MM.1S (cell line): ENCODE data around the gene DDHD1.

ENCODE experiments used
- EZH2 ChIP-seq: fragments of 300-600 bp; sonication (generic); optimal IDR thresholded peaks from 2 replicates; pipeline ENCODE3; 2017; ENCODE audit warnings: low read depth, mild to moderate bottlenecking, antibody characterized with exemption, low read length, mixed read lengths
- TF ChIP-seq, protein P1 (sequence below): fragments of 300-600 bp; sonication (generic); IDR thresholded peaks from 2 replicates; pipeline ENCODE4 v1.5.1; 2016; ENCODE audit warnings: antibody characterized with exemption, low read length, mixed read lengths

DNA sequence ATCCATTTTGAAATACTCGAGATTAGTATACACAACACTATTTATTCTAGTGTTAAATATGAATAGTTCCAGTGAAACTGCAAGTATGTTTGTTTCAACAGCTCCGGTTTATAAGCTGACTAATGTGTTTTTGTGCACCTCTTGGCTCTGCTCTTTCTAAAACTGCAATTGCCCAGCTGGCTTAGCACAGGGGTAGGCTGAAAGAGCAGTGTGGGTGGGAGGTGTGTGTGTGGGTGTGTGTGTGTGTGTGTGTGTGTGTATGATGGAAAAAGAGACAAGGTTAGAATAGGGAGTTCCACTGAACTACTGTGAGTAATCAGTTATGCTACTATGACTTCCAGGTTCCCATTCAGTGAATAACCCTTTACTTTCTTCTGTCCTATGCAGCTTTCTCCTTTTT is 37.8 kb upstream of the DDHD1 start:
- TF ChIP-seq, protein P1, sequence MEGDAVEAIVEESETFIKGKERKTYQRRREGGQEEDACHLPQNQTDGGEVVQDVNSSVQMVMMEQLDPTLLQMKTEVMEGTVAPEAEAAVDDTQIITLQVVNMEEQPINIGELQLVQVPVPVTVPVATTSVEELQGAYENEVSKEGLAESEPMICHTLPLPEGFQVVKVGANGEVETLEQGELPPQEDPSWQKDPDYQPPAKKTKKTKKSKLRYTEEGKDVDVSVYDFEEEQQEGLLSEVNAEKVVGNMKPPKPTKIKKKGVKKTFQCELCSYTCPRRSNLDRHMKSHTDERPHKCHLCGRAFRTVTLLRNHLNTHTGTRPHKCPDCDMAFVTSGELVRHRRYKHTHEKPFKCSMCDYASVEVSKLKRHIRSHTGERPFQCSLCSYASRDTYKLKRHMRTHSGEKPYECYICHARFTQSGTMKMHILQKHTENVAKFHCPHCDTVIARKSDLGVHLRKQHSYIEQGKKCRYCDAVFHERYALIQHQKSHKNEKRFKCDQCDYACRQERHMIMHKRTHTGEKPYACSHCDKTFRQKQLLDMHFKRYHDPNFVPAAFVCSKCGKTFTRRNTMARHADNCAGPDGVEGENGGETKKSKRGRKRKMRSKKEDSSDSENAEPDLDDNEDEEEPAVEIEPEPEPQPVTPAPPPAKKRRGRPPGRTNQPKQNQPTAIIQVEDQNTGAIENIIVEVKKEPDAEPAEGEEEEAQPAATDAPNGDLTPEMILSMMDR = no peak
- TF ChIP-seq EZH2 = no peak
